HepG2 (cell line): ENCODE data around the gene FMNL2.

Source experiments
- ARNT ChIP-seq: fragments of 450-650 bp; IDR thresholded peaks from 2 replicates; pipeline ENCODE4 v1.6.1; 2017
- MYC ChIP-seq: sonication (generic); formaldehyde crosslinking; IDR thresholded peaks from 2 replicates; pipeline ENCODE4 v1.9.0; 2021; ENCODE audit warnings: missing genetic modification reagents, borderline replicate concordance
- TF ChIP-seq, protein P1 (sequence below): IDR thresholded peaks from 2 replicates; pipeline ENCODE4 v1.6.1; 2012; ENCODE audit warnings: inconsistent platforms

- TF ChIP-seq ARNT (no peak), MYC (no peak)
- TF ChIP-seq, protein P1, sequence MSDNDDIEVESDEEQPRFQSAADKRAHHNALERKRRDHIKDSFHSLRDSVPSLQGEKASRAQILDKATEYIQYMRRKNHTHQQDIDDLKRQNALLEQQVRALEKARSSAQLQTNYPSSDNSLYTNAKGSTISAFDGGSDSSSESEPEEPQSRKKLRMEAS: no peak
Measured at GRCh38 chr2:152322222-152322621, 12.8 kb upstream of the FMNL2 start.
